ENCODE data around the gene MAML3.

DNA sequence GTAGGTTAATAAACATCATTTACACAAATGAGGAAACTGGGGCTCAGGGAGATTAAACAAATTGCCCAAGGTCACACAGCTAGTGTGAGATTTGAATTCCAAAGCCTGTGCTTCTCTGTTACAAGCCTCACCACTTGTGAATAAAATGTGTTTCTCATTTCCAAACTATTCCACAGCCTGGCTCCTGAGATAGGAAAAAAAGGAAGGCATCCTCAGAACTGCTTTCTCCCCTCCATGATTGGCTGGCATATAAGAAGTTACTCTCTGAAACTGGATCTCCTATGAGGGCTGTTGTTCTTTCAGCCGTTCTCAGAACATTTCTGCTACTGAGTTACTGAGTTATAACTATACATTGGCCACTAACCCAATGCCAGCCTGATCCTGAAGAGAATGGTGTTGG lies 237.9 kb downstream of the MAML3 start:
- TF ChIP-seq GATA3 (IDR thresholded peaks at IDR 0.05; ENCODE audit: low read depth, low read length) (no peak), GATA2 (IDR thresholded peaks at IDR 0.05; ENCODE audit: low read depth, low read length) (no peak)
